Activated naive CD4-positive, alpha-beta T cell treated with anti-CD3 and anti-CD28 coated beads, Interleukin-2, amount 10 ng/mL, durations not matched to agents 7 days and 5 days (primary cell): ENCODE measurements around the gene PRRT4.
A peak's percentile ranks its signal among the peaks of the same experiment; 100 is the strongest.

Source experiments
- CTCF ChIA-PET: fragments of 350-600 bp; sonication (Branson Sonifier 250); formaldehyde crosslinking; loops from one replicate; lab custom pipeline; 2021; ENCODE audit warnings: antibody characterized with exemption; lab: Charles Lee
- DNase-seq: peaks from one replicate; pipeline ENCODE4 v3.0.0-alpha.2; 2020
- H3K27ac Mint-ChIP-seq: one replicate; pipeline ENCODE4 v1.8.0; 2021; ENCODE audit warnings: mild to moderate bottlenecking, moderate library complexity, mixed read lengths
- H3K27me3 Mint-ChIP-seq: one replicate; pipeline ENCODE4 v1.8.0; 2021; ENCODE audit warnings: mild to moderate bottlenecking, mixed read lengths
- H3K36me3 Mint-ChIP-seq: one replicate; pipeline ENCODE4 v1.8.0; 2021; ENCODE audit warnings: mixed read lengths
- H3K4me1 Mint-ChIP-seq: one replicate; pipeline ENCODE4 v1.8.0; 2021; ENCODE audit warnings: mixed read lengths
- H3K4me3 Mint-ChIP-seq: one replicate; pipeline ENCODE4 v1.8.0; 2021; ENCODE audit warnings: mild to moderate bottlenecking, moderate library complexity, mixed read lengths
- H3K9me3 Mint-ChIP-seq: one replicate; pipeline ENCODE4 v1.8.0; 2021; ENCODE audit warnings: mixed read lengths

PRRT4 gene

GRCh38 chr7:128358233-128358632 lies 3.3 kb downstream of the PRRT4 start:
- CTCF ChIA-PET, result interaction anchor here (0.7 to 2.2 kb wide), 8 partner anchors 9 to 68 kb away, joined by 3 to 9 read pairs (median 3); no protein-coding TSS in a partner anchor
- H3K27me3 Mint-ChIP-seq, result peaks cover 92% of the 10 kb centered on the region
- no peak overlapping the region for H3K27ac Mint-ChIP-seq
- H3K9me3 Mint-ChIP-seq, result no peaks in the 10 kb centered on the region
- no peak for DNase-seq
- H3K4me3 Mint-ChIP-seq, result no peak overlapping the region
- H3K4me1 Mint-ChIP-seq, result peaks cover 27% of the 10 kb centered on the region
- no peaks in the 10 kb centered on the region for H3K36me3 Mint-ChIP-seq

DNA sequence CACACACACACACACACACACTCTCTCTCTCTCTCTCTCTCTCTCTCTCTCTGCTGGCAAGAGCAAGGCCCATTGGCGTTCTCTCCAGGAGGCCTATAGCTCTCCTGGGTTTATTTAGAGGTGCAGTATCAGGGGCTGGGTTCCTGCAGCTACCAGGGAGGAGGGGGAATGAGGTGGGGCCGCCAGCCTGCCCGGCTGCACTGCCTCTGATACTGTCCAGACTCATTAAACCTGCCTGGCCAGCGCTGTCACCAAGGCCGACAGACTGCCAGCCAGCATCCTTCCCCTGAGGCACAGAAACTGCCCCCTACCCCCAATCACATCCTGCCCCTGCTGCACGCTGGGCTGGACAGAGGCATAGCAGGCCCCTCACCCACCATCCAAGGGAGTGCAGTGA lies 4.3 kb downstream of the PRRT4 start:
- Mint-ChIP-seq H3K27me3 (peaks cover 92% of the 10 kb centered on the region), H3K9me3 (no peaks in the 10 kb centered on the region), H3K4me1 (peaks cover 22% of the 10 kb centered on the region), H3K27ac (no peak overlapping the region), H3K4me3 (no peak overlapping the region), H3K36me3 (no peaks in the 10 kb centered on the region)
- CTCF ChIA-PET, result interaction anchor here (0.7 to 2.2 kb wide), 4 partner anchors 24 to 69 kb away, joined by 3 to 9 read pairs (median 6); no protein-coding TSS in a partner anchor
- DNase-seq, result no peak

DNA sequence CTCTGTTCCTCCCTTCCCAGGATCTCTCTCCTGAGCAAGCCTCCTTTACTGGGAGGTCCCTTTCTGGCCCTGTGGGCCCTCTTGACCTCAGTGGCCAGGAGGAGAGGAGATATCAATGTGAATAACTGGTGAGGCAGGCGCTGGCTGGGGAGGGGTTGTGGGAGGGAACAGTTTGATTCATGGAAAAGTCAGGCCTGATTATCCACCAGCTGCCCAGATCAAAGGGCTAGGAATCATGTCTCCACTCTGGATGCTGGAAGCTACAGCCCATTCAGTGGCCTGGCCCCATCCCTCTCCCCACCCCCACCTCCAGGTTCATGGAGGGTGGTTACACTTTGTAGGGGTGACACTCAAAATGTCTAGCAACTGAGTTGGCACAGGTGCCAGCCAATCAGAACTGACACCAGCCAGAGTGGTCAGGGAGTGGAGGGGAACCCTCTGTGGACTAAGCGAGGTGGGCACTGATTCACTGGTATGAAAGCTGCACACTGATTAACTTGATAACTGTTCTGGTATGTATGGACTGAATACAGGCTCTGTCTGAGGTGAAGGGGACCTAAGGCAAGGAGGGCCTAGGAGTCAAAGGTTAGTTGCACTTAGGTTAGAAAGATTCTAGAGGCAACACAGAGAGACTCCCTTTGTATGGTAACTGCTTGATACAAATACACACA lies 4.8 kb downstream of the PRRT4 start:
- CTCF ChIA-PET, result interaction anchor here (1.1 to 2.2 kb wide), 4 partner anchors 25 to 33 kb away, joined by 3 to 9 read pairs (median 6); no protein-coding TSS in a partner anchor
- Mint-ChIP-seq H3K9me3 (no peaks in the 10 kb centered on the region), H3K4me3 (no peak overlapping the region)

DNA sequence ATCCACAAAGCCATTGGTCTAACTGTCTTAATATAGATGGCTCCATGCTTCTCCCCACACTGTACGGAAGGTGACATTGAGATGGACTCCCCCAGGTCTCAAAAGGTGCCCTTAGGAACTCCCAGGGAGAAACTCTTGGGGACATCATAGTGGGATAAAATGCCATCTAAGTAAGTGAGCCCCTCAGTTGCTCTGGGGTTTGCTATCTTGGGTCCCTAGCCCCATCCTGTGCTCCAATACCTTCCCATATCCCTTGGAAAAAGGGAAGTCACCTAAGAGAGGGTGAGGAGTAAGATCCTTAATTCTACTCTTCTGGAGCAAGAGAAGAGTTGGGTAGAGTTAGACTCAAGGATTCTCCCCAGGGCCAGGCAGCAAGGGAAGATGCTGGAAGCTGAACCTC lies 7.9 kb downstream of the PRRT4 start:
- Mint-ChIP-seq H3K4me1 (peaks cover 9% of the 10 kb centered on the region), H3K4me3 (no peak overlapping the region), H3K9me3 (no peaks in the 10 kb centered on the region), H3K36me3 (no peaks in the 10 kb centered on the region), H3K27me3 (peaks cover 88% of the 10 kb centered on the region), H3K27ac (no peak overlapping the region)
- CTCF ChIA-PET, result interaction anchor here (1.1 to 1.8 kb wide), 4 partner anchors 29 to 73 kb away, joined by 3 to 5 read pairs (median 4); no protein-coding TSS in a partner anchor
- no peak for DNase-seq

More for the DNA sequence above, 4.8 kb downstream of the PRRT4 start:
- DNase-seq, result no peak
- Mint-ChIP-seq H3K27ac (no peak overlapping the region), H3K36me3 (no peaks in the 10 kb centered on the region), H3K4me1 (peaks cover 17% of the 10 kb centered on the region), H3K27me3 (peaks cover 89% of the 10 kb centered on the region)

DNA sequence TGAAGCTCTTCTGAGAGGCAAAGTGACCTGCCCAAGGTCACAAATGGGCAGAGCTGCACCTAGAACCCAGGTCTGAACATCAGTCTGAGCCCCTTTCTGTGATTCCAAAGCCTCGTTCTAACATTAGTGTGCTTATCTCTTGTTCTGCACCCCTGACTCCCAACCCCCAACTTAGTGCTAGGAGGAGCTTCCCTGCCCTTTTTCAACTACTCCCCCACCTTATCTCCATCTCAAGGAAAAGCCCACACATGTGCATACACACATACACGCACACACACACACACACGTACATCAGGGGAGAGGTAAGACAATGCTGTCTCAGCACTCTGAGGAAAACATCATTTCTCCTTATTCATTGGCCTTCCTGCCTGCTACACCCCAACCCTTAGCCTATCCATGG lies 8.3 kb downstream of the PRRT4 start:
- Mint-ChIP-seq H3K36me3 (no peaks in the 10 kb centered on the region), H3K4me1 (peaks cover 9% of the 10 kb centered on the region), H3K27me3 (peaks cover 87% of the 10 kb centered on the region), H3K4me3 (no peak overlapping the region), H3K27ac (no peak overlapping the region), H3K9me3 (no peaks in the 10 kb centered on the region)
- DNase-seq, result no peak
- CTCF ChIA-PET, result interaction anchor here (0.7 to 1.8 kb wide), 5 partner anchors 24 to 73 kb away, joined by 3 to 5 read pairs (median 3); no protein-coding TSS in a partner anchor

- no peak overlapping the region for H3K4me3 Mint-ChIP-seq
- no peaks in the 10 kb centered on the region for H3K9me3 Mint-ChIP-seq
- CTCF ChIA-PET, result interaction anchor here (0.7 to 1.8 kb wide), 5 partner anchors 24 to 74 kb away, joined by 3 to 5 read pairs (median 3); no protein-coding TSS in a partner anchor
- no peak overlapping the region for H3K27ac Mint-ChIP-seq
- H3K36me3 Mint-ChIP-seq, result no peaks in the 10 kb centered on the region
- H3K27me3 Mint-ChIP-seq, result peaks cover 85% of the 10 kb centered on the region
- H3K4me1 Mint-ChIP-seq, result peaks cover 9% of the 10 kb centered on the region
- no peak for DNase-seq
Measured at GRCh38 chr7:128352636-128353035, 8.9 kb downstream of the PRRT4 start.

DNA sequence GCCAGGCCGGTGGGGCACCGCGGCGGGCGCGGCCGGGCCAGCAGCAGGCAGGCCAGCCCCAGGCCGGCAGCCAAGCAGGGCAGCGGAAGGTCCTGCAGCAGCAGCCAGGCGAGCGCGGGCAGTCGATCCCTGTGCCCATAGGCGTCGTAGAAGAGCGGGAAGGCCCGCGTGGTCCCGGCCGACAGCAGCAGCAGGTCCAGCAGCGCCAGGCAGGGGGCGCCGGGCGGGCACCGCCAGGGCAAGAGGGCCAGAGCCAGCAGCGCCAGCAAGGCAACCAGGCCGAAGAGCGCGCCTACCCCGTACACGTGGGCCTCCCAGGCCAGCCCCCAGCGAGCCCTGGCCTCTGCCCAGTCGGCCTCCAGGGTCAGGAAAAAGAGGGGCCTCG lies 9.3 kb downstream of the PRRT4 start:
- Mint-ChIP-seq H3K4me1 (peaks cover 9% of the 10 kb centered on the region), H3K27me3 (peaks cover 84% of the 10 kb centered on the region), H3K4me3 (no peak overlapping the region), H3K9me3 (no peaks in the 10 kb centered on the region), H3K27ac (no peak overlapping the region), H3K36me3 (no peaks in the 10 kb centered on the region)
- CTCF ChIA-PET, result interaction anchor here (5.6 kb wide), 1 partner anchor 36 kb away, joined by 183 read pairs; no protein-coding TSS in a partner anchor
- DNase-seq, result peak; percentile 34

GRCh38 chr7:128351296-128352152 lies 10.0 kb downstream of the PRRT4 start:
- no peaks in the 10 kb centered on the region for H3K9me3 Mint-ChIP-seq
- no peak overlapping the region for H3K4me3 Mint-ChIP-seq
- no peak overlapping the region for H3K27ac Mint-ChIP-seq
- peaks cover 82% of the 10 kb centered on the region for H3K27me3 Mint-ChIP-seq
- peak; percentile 39 for DNase-seq
- H3K36me3 Mint-ChIP-seq, result no peaks in the 10 kb centered on the region
- H3K4me1 Mint-ChIP-seq, result peaks cover 9% of the 10 kb centered on the region
- CTCF ChIA-PET, result interaction anchor here (0.7 to 5.6 kb wide), 5 partner anchors 9 to 43 kb away, joined by 3 to 183 read pairs (median 4); no protein-coding TSS in a partner anchor

DNA sequence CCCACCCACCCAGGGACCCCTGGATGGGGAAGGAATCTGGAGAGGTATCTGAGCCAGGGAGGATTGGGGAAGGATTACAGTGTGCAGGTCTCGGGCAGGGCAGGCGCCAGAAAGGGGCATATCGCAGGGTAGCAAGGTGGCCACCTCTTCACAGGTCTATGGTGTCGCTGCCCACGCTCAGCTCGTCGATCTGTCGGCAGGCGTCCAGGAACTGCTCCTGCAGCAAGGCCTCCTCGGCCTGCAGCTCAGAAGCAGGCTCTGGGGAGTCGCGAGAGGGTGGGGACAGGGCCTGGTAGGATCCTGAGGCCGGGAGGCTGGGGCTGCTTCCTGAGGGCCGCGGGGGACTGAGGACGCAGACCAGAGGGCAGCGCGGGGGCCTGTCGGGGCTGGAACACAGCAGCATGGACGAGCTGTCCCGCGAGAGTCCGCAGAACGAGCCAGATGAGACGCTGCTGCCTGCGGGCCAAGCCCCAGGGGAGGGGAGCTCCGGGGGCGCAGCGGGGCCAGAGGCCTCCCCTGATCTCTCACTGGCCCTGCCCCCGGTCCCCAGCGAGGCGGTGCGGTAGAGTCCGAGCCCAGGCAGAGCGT lies 10.7 kb downstream of the PRRT4 start:
- Mint-ChIP-seq H3K27me3 (peaks cover 76% of the 10 kb centered on the region), H3K27ac (no peak overlapping the region), H3K36me3 (no peaks in the 10 kb centered on the region), H3K4me3 (no peak overlapping the region), H3K4me1 (peaks cover 9% of the 10 kb centered on the region), H3K9me3 (no peaks in the 10 kb centered on the region)
- no peak for DNase-seq
- CTCF ChIA-PET, result interaction anchor here (0.7 to 5.6 kb wide), 7 partner anchors 10 to 75 kb away, joined by 3 to 183 read pairs (median 4); no protein-coding TSS in a partner anchor

DNA sequence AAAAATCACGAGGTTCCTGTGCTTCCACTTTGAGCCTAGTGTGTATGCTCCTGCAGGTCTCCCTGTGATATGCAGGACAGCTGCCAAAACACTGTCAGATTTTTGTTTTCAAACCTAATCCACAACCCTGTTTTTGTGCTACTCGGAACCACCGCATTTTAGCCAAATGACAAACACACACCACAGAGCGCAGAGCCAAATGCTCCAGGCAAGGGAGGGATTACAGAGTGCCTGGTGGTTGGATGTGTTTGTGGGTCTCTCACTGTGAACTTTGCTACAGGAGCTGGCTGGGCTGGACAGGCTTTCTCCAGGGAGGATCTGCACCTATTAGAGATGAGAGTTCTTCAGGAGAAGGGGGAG lies 12.0 kb downstream of the PRRT4 start:
- H3K9me3 Mint-ChIP-seq, result no peaks in the 10 kb centered on the region
- H3K27ac Mint-ChIP-seq, result no peak overlapping the region
- CTCF ChIA-PET, result interaction anchor here (1.3 to 5.6 kb wide), 4 partner anchors 31 to 77 kb away, joined by 4 to 183 read pairs (median 28); no protein-coding TSS in a partner anchor
- H3K4me3 Mint-ChIP-seq, result no peak overlapping the region
- H3K27me3 Mint-ChIP-seq, result peaks cover 63% of the 10 kb centered on the region
- DNase-seq, result no peak
- H3K36me3 Mint-ChIP-seq, result no peaks in the 10 kb centered on the region
- H3K4me1 Mint-ChIP-seq, result peaks cover 4% of the 10 kb centered on the region

DNA sequence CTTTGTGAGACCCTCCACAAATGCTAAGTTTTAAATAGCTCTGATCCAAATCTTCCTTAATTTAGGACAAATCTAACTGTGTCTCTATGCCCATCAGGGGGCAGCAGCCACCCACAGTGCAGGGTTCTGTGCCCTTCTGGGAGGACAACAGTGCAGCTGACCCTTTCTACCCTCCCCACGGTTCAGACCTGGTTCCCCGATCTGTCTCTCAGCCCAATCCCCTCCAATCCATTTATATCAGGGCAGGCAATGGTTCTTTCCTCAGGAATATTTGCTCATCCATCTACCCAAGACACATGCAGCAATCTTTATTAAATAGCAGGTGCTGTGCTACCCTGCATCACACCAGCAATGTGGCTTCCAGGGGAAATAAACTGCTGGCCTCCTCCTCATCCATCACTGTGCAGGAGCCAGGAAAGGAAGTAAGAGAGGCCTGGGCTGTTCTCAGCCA lies 13.8 kb downstream of the PRRT4 start:
- H3K9me3 Mint-ChIP-seq, result no peaks in the 10 kb centered on the region
- peaks cover 11% of the 10 kb centered on the region for H3K4me1 Mint-ChIP-seq
- H3K4me3 Mint-ChIP-seq, result no peak overlapping the region
- H3K27ac Mint-ChIP-seq, result no peak overlapping the region
- no peaks in the 10 kb centered on the region for H3K36me3 Mint-ChIP-seq
- peaks cover 45% of the 10 kb centered on the region for H3K27me3 Mint-ChIP-seq
- peak; percentile 71 for DNase-seq
- CTCF ChIA-PET, result interaction anchor here (0.7 to 5.6 kb wide), 23 partner anchors 10 to 114 kb away, joined by 3 to 183 read pairs (median 4); no protein-coding TSS in a partner anchor

GRCh38 chr7:128344431-128344774 lies 17.1 kb downstream of the PRRT4 start:
- no peak for DNase-seq
- CTCF ChIA-PET, result interaction anchor here (0.7 to 3.2 kb wide), 6 partner anchors 11 to 82 kb away, joined by 3 to 29 read pairs (median 4); no protein-coding TSS in a partner anchor
- Mint-ChIP-seq H3K36me3 (peaks cover 7% of the 10 kb centered on the region), H3K27ac (no peak overlapping the region), H3K27me3 (peaks cover 17% of the 10 kb centered on the region), H3K4me1 (peaks cover 26% of the 10 kb centered on the region), H3K9me3 (no peaks in the 10 kb centered on the region), H3K4me3 (peak overlapping the region; percentile 51)

DNA sequence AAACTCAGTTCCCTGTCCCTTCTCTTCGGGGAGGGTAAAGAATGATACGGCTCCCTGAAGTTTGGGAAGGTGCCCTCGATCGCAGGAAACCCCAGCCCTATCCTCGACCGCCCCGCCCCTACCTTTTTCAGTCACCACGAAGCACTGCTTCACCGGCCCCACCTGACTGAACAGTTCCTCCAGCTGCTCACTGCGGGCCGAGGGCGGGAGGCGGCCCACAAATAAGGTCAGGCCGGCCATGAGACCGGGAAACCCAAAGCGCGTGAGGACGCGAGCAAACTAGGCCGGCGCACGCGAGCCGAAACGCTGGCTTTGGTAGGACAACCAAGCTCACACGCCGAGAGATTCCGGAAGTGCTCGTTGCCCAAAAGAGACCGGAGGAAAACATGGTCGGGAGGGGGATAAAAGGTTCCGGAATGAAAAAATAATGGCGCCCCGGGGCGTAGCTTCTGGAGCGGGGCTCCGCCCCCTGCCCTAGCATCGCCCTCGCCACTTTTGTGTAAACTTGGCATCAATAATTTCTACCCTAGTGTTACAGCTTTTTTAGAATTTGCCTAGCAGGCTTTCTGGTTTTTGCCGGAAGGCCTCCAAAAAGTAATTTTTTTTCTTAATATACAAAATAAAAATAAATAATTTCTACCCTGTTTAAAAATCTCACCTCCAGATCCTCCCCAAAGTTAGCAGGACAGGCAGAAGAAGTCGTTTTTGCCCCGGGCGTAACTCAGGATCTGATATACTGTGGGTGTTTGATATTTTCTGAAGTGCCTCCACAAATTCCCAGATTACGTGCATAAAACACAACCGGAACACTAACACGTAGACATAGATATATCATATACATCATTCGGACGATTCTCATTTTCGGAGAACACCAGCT lies 17.7 kb downstream of the PRRT4 start, which contains the start of gene RBM28:
RBM28 (minus strand) TSS at position 355 of the 877 bp plus-strand sequence; CDS start at position 240, 115 bp downstream.
- Mint-ChIP-seq H3K4me1 (peaks cover 26% of the 10 kb centered on the region), H3K36me3 (peaks cover 7% of the 10 kb centered on the region), H3K4me3 (peak within 1 kb of the TSS; percentile 88), H3K9me3 (no peaks in the 10 kb centered on the region), H3K27me3 (peaks cover 11% of the 10 kb centered on the region), H3K27ac (peak within 1 kb of the TSS; percentile 92)
- CTCF ChIA-PET, result interaction anchor here (0.9 to 3.2 kb wide), 6 partner anchors 38 to 83 kb away, joined by 3 to 29 read pairs (median 5); no protein-coding TSS in a partner anchor
- peak; percentile 90 for DNase-seq
